Calu3 (cell line): ENCODE data around the gene NEUROD4. TPM values are rescaled to one million over a fixed set of nuclear protein-coding genes. Genes with fewer than 3 reads are reported as not detected.

Experiments
- BruUV-seq: library from RNA; stranded (reverse); fragments of 400-500 nt; replicated peaks from 2 replicates; lab custom pipeline; 2021; lab: Mats Ljungman, UMichigan
- CTCF ChIA-PET: fragments of 300-600 bp; sonication (Branson Sonifier 250); formaldehyde crosslinking; loops from one replicate; lab custom pipeline; 2022; ENCODE audit warnings: antibody characterized with exemption; lab: Charles Lee
- DNase-seq: peaks from one replicate; pipeline ENCODE4 v3.0.0; 2022
- H3K27ac Mint-ChIP-seq: one replicate; pipeline ENCODE4 v1.8.0; 2022; ENCODE audit warnings: mixed read lengths; ENCODE audit not compliant: unreplicated experiment
- H3K27me3 Mint-ChIP-seq: one replicate; pipeline ENCODE4 v1.8.0; 2022; ENCODE audit warnings: mixed read lengths; ENCODE audit not compliant: unreplicated experiment
- H3K36me3 Mint-ChIP-seq: one replicate; pipeline ENCODE4 v1.8.0; 2022; ENCODE audit warnings: mild to moderate bottlenecking, moderate library complexity, mixed read lengths; ENCODE audit not compliant: insufficient read depth, unreplicated experiment
- H3K4me1 Mint-ChIP-seq: one replicate; pipeline ENCODE4 v1.8.0; 2022; ENCODE audit warnings: mild to moderate bottlenecking, low read depth, mixed read lengths; ENCODE audit not compliant: unreplicated experiment
- H3K4me3 Mint-ChIP-seq: one replicate; pipeline ENCODE4 v1.8.0; 2022; ENCODE audit warnings: mild to moderate bottlenecking, low read depth, moderate library complexity, mixed read lengths; ENCODE audit not compliant: unreplicated experiment
- H3K9me3 Mint-ChIP-seq: one replicate; pipeline ENCODE4 v1.8.0; 2022; ENCODE audit warnings: low read depth, mixed read lengths; ENCODE audit not compliant: unreplicated experiment
- intact Hi-C: fragments of 100-400 bp; cut with micrococcal nuclease; formaldehyde crosslinking; loops from one replicate; pipeline ENCODE4 v1.10.0; 2022; ENCODE audit not compliant: unreplicated experiment
- total RNA-seq: library from RNA; stranded (reverse); gene quantifications from 2 replicates; pipeline ENCODE4 v1.2.3, GENCODE V29; 2022
- TF ChIP-seq, protein P1 (sequence below): fragments of 200-600 bp; IDR thresholded peaks from one replicate; pipeline ENCODE4 v1.8.0; 2022; ENCODE audit warnings: antibody characterized with exemption; ENCODE audit not compliant: unreplicated experiment

Gene NEUROD4
- total RNA-seq, 1 experiment from 2014 or later = not detected

DNA sequence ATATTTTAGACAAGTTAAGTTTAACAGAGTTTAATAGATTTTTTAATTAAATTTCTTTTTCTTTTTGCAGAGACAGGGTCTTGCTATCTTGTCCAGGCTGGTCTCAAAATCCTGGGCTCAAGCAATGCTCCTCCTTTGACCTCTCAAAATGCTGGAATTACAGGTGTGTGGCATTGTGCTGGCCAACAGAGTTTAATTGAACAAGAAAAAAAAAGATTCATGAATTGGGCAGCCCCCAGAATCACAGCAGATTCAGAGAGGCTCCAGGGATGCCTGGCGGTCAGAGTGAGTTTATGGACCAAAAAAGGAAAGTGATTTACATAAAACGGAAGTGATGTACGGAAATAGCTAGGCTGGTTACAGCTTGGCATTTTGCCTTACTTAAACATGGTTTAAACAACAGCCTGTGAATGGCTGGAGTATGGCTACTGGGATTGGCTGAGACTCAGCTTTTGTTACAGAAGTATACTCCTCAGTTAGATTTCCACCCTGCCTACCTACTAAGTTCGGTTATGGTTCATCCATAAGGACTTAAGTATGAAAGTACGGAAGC lies 20.7 kb upstream of the NEUROD4 start:
- no peak for DNase-seq
- H3K36me3 Mint-ChIP-seq = no peaks in the 10 kb centered on the region
- BruUV-seq = no TSS peak
- TF ChIP-seq, protein P1, sequence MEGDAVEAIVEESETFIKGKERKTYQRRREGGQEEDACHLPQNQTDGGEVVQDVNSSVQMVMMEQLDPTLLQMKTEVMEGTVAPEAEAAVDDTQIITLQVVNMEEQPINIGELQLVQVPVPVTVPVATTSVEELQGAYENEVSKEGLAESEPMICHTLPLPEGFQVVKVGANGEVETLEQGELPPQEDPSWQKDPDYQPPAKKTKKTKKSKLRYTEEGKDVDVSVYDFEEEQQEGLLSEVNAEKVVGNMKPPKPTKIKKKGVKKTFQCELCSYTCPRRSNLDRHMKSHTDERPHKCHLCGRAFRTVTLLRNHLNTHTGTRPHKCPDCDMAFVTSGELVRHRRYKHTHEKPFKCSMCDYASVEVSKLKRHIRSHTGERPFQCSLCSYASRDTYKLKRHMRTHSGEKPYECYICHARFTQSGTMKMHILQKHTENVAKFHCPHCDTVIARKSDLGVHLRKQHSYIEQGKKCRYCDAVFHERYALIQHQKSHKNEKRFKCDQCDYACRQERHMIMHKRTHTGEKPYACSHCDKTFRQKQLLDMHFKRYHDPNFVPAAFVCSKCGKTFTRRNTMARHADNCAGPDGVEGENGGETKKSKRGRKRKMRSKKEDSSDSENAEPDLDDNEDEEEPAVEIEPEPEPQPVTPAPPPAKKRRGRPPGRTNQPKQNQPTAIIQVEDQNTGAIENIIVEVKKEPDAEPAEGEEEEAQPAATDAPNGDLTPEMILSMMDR = no peak
- intact Hi-C loops = loop anchor here (10.0 kb wide), 1 partner anchor 616 kb away; no protein-coding TSS in a partner anchor
- H3K27ac Mint-ChIP-seq = no peak overlapping the region
- no peaks in the 10 kb centered on the region for H3K9me3 Mint-ChIP-seq
- CTCF ChIA-PET = no interaction called here
- no peaks in the 10 kb centered on the region for H3K4me1 Mint-ChIP-seq
- H3K27me3 Mint-ChIP-seq = peaks cover 88% of the 10 kb centered on the region
- no peak overlapping the region for H3K4me3 Mint-ChIP-seq

DNA sequence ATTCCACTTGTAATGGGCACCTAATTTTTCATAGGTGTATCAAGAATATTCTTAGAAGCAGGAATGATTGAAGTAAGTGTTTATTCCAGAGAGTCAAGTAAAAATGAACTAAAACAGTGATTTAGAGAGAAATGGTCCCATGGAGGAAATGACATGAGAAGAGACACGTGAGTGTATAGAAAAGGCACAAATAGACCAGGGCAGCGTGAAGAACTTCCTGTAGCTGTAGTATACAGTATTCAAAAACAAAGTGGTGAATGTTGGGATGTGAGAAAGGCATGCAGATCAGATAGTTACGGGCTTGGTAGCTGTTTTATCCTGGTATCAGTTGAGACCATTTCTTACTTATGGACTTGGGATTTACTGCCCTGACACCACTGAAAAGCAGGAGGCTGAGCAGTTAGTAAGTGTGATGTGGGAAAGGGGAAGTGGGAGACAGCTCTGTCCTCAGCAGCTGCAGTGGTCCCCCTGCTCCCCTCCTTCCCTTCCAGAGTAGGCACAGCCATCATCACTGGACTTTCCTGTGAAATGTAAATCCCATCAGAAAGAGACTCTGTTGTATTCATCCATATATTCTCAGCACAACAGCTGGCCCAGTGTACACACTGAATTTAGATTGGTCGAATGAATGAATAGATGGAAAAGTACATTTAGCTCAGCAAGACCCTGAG lies 18.4 kb upstream of the NEUROD4 start:
- CTCF ChIA-PET = no interaction called here
- TF ChIP-seq, protein P1 = no peak
- Mint-ChIP-seq H3K27me3 (peaks cover 94% of the 10 kb centered on the region), H3K9me3 (no peaks in the 10 kb centered on the region), H3K4me3 (no peak overlapping the region), H3K4me1 (no peaks in the 10 kb centered on the region), H3K27ac (no peak overlapping the region), H3K36me3 (no peaks in the 10 kb centered on the region)
- intact Hi-C loops = no loop called here
- no TSS peak for BruUV-seq
- no peak for DNase-seq

DNA sequence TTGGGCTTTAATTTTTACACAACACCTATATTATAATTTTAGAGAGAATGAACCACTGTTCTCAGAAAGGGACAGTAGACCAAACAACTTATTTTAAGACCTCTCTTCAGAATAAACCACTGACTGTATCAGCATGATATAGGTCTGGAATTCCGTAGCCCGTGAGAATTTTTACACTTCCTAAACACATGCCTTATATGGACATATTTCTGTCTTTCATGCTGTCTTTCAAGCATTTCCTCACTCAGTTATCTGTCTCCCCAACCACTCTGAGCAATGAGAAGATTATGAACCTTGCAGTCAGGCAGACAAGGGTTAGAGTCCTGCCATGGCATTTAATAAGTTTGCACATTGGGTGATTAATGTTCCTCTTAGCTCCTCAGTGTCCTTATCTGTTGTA lies 17.4 kb upstream of the NEUROD4 start:
- no peaks in the 10 kb centered on the region for H3K9me3 Mint-ChIP-seq

DNA sequence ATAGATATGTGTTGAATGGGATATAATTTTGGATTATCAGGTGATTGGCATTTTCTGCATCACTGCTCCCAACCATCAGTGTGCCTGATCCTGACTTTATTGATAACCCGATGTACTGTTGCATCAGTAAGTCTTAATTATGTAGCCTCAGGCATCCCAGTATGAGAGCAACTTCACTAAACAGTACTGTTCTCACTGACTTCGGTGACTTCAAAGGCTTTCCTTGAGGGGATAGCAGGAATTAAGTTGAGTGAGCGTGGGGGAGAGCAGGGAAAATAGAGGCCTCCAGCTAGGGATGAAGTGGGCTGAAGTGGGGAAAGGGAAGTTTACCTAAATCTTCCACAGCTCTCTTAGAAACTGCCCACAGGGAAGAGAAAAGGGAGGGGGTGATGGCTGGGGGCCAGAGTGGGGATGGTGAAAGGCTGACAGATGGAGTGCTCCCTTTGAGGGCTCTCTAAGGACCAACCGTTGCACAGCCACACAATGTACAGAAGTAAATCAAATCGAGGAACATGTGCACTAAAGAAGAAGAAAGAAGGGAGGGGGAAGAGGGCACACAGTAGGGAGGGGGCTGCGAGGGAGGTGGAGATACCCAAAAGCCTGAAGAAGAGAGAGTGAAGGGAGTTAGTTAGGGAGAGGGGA lies 10.7 kb upstream of the NEUROD4 start:
- BruUV-seq = no TSS peak
- no peak overlapping the region for H3K4me3 Mint-ChIP-seq
- intact Hi-C loops = no loop called here
- TF ChIP-seq, protein P1 = no peak
- CTCF ChIA-PET = no interaction called here
- no peak for DNase-seq
- H3K27me3 Mint-ChIP-seq = peaks cover 72% of the 10 kb centered on the region
- no peaks in the 10 kb centered on the region for H3K36me3 Mint-ChIP-seq
- no peak overlapping the region for H3K27ac Mint-ChIP-seq
- no peaks in the 10 kb centered on the region for H3K4me1 Mint-ChIP-seq
- no peaks in the 10 kb centered on the region for H3K9me3 Mint-ChIP-seq

More for the DNA sequence above, 17.4 kb upstream of the NEUROD4 start:
- no peak overlapping the region for H3K4me3 Mint-ChIP-seq
- no peak overlapping the region for H3K27ac Mint-ChIP-seq
- BruUV-seq = no TSS peak
- no peaks in the 10 kb centered on the region for H3K4me1 Mint-ChIP-seq
- H3K36me3 Mint-ChIP-seq = no peaks in the 10 kb centered on the region
- H3K27me3 Mint-ChIP-seq = peaks cover 83% of the 10 kb centered on the region
- CTCF ChIA-PET = no interaction called here
- DNase-seq = no peak
- TF ChIP-seq, protein P1 = no peak
- intact Hi-C loops = no loop called here
